Measurements from ENCODE around the gene FABP1.

GRCh38 chr2:88139203-88139702, 11.4 kb upstream of the FABP1 start:
- TF ChIP-seq CTCF (IDR thresholded peaks at IDR 0.05) (no peak), EZH2 (IDR thresholded peaks at IDR 0.05; ENCODE audit: borderline replicate concordance, insufficient read depth, low read depth, low read length, poor library complexity, severe bottlenecking) (no peak)
